HUES64 (cell line): ENCODE results near the gene SMCO1.
"Not testable (repeated sequence)": the region's sequence is repeated elsewhere in the genome, so short reads cannot be mapped to it uniquely, and the experiment has no call there.

Experiments used
- H3K27ac ChIP-seq: 2 replicates; pipeline ENCODE4 v1.7.0; 2013; ENCODE audit warnings: low read depth, low read length, inconsistent platforms
- H3K27me3 ChIP-seq: 2 replicates; pipeline ENCODE4 v1.6.1; 2013; ENCODE audit warnings: mild to moderate bottlenecking, low read length; ENCODE audit not compliant: insufficient read depth
- H3K36me3 ChIP-seq: 2 replicates; pipeline ENCODE4 v1.6.1; 2013; ENCODE audit warnings: mild to moderate bottlenecking, low read length; ENCODE audit not compliant: insufficient read depth
- H3K4me1 ChIP-seq: 2 replicates; pipeline ENCODE4 v1.6.1; 2013; ENCODE audit warnings: mild to moderate bottlenecking, low read length, moderate library complexity; ENCODE audit not compliant: insufficient read depth
- H3K4me3 ChIP-seq: 2 replicates; pipeline ENCODE4 v1.5.1; 2013; ENCODE audit warnings: mild to moderate bottlenecking, low read length, moderate library complexity
- H3K9ac ChIP-seq: 2 replicates; pipeline ENCODE4 v1.6.1; 2013; ENCODE audit warnings: mild to moderate bottlenecking, low read depth, low read length
- H3K9me3 ChIP-seq: 2 replicates; pipeline ENCODE4 v1.6.1; 2013; ENCODE audit warnings: low read depth, low read length; ENCODE audit not compliant: insufficient read depth
- WGBS: fragments of 150-250, 120-280 bp; methylation state at CpG from one replicate; pipeline ENCODE4 v1.1.7; 2013; ENCODE audit warnings: missing lambda C conversion rate; 5-methylcytosine and 5-hydroxymethylcytosine counted together

Gene SMCO1

DNA sequence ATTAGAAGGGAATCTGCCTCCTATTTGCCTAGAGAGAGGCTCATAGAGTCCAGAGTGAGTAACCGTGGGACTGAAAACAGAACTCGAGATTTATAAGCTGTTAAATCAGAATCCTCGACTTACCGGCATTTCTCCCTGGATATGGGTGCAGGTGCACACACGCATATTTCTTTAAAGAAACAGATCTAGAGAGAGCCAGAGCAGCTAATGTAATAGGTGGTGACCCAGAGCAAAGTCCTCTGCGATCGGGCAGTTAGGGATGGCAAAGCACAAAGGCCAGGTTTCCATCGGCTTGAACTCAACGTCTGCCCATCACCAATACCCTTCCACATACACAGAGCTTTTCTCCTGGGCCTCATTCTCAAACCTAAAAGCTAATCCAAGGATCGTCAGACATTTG is 25.4 kb downstream of the SMCO1 start:
- Histone ChIP-seq H3K36me3 (peaks cover 35% of the 10 kb centered on the region), H3K9me3 (no peaks in the 10 kb centered on the region), H3K27ac (no peak overlapping the region), H3K4me3 (no peak overlapping the region), H3K27me3 (no peaks in the 10 kb centered on the region), H3K9ac (no peak overlapping the region), H3K4me1 (no peaks in the 10 kb centered on the region)
- 96% methylated on average over 10 of the region's 10 CpGs for WGBS

GRCh38 chr3:196486263-196486662 is 28.9 kb downstream of the SMCO1 start:
- H3K4me1 ChIP-seq: no peaks in the 10 kb centered on the region
- no peaks in the 10 kb centered on the region for H3K9me3 ChIP-seq
- no peak overlapping the region for H3K27ac ChIP-seq
- no peaks in the 10 kb centered on the region for H3K27me3 ChIP-seq
- H3K4me3 ChIP-seq: no peak overlapping the region
- peaks cover 65% of the 10 kb centered on the region for H3K36me3 ChIP-seq
- H3K9ac ChIP-seq: no peak overlapping the region
- 96% methylated on average over 8 of the region's 8 CpGs for WGBS

GRCh38 chr3:196477678-196478077 is 37.5 kb downstream of the SMCO1 start:
- H3K27me3 ChIP-seq: no peaks in the 10 kb centered on the region
- no peak overlapping the region for H3K9ac ChIP-seq
- H3K4me3 ChIP-seq: no peak overlapping the region
- WGBS: 96% methylated on average over 1 of the region's 4 CpGs
- H3K9me3 ChIP-seq: no peaks in the 10 kb centered on the region
- H3K27ac ChIP-seq: no peak overlapping the region
- no peaks in the 10 kb centered on the region for H3K4me1 ChIP-seq
- peaks cover 77% of the 10 kb centered on the region for H3K36me3 ChIP-seq

DNA sequence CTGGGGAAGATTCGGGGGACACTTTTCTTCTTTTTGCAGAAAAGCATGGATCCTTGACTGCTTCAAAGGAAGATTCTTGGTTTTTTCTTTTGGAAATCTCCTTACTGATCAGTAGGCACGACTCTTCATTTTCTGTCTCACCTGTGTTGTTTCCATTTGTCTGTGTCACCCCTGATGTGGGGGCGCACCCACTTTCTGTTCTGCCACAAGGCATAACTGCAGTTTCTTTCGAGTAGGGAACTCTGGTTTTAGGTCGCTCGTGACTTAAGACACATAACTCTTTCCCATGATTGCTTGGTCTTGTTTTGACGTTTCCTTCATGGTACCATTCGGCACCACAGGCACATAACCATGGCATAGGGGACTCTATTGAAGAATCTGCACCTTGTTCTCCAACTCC is 42.9 kb downstream of the SMCO1 start:
- 95% methylated on average over 8 of the region's 8 CpGs for WGBS
- H3K4me1 ChIP-seq: no peaks in the 10 kb centered on the region
- H3K4me3 ChIP-seq: no peak overlapping the region
- no peak overlapping the region for H3K27ac ChIP-seq
- no peaks in the 10 kb centered on the region for H3K9me3 ChIP-seq
- H3K27me3 ChIP-seq: no peaks in the 10 kb centered on the region
- H3K9ac ChIP-seq: no peak overlapping the region
- peaks cover 70% of the 10 kb centered on the region for H3K36me3 ChIP-seq

DNA sequence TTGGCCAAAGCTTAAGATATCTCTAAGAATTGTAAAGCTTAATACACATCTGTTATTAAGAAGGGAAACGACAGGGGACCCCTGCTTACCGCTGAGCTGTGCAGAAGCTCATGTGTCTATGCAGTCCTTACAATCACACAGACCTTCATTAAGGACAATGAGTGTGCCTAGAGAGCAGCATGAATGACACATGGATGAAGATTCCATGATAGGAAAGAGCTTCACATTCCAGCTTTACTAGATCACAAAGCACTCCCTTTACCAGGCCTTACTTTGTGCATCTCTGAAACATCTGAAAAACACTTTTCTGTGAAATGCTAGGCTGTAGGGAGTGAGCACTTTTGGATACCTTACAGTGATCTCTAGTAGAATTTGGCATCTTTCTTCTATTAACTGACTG is 43.6 kb downstream of the SMCO1 start:
- Histone ChIP-seq H3K27ac (no peak overlapping the region), H3K36me3 (peaks cover 65% of the 10 kb centered on the region), H3K9me3 (no peaks in the 10 kb centered on the region), H3K9ac (no peak overlapping the region), H3K4me3 (no peak overlapping the region), H3K27me3 (no peaks in the 10 kb centered on the region), H3K4me1 (no peaks in the 10 kb centered on the region)
- WGBS: 85% methylated on average over 2 of the region's 2 CpGs

DNA sequence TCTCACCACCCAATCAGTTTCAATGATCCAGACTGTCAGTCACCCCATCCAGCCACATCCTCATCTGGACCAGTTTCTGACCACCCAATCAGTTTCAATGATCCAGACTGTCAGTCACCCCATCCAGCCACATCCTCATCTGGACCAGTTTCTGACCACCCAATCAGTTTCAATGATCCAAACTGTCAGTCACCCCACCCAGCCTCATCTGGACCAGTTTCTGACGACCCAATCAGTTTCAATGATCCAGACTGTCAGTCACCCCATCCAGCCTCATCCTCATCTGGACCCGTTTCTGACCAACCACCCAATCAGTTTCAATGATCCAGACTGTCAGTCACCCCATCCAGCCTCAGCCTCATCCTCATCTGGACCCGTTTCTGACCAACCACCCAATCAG is 45.0 kb downstream of the SMCO1 start:
- 90% methylated on average over 3 of the region's 3 CpGs for WGBS

GRCh38 chr3:196463804-196464203 is 51.3 kb downstream of the SMCO1 start:
- Histone ChIP-seq H3K27me3 (no peaks in the 10 kb centered on the region), H3K9ac (no peak overlapping the region), H3K27ac (no peak overlapping the region), H3K9me3 (no peaks in the 10 kb centered on the region), H3K4me1 (no peaks in the 10 kb centered on the region), H3K4me3 (no peak overlapping the region), H3K36me3 (peaks cover 9% of the 10 kb centered on the region)
- 95% methylated on average over 3 of the region's 3 CpGs for WGBS

More for the DNA sequence above, 45.0 kb downstream of the SMCO1 start:
- H3K36me3 ChIP-seq: peaks cover 60% of the 10 kb centered on the region
- H3K27me3 ChIP-seq, H3K9me3 ChIP-seq, H3K4me3 ChIP-seq, H3K4me1 ChIP-seq, H3K27ac ChIP-seq, H3K9ac ChIP-seq: not testable (repeated sequence)

DNA sequence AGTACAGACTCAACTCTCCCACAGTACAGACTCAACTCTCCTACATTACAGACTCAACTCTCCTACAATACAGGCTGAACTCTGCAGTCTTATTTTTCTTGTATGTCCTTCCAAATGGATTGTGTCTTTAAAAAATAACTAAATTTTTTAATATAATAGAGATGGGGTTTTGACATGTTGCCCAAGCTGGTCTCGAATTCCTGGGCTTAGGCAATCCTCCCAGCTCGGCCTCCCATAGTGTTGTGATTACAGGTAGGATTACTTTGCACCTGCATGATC is 51.7 kb downstream of the SMCO1 start:
- H3K36me3 ChIP-seq: peaks cover 5% of the 10 kb centered on the region
- no peak overlapping the region for H3K9ac ChIP-seq
- no peaks in the 10 kb centered on the region for H3K9me3 ChIP-seq
- no peaks in the 10 kb centered on the region for H3K4me1 ChIP-seq
- H3K4me3 ChIP-seq: no peak overlapping the region
- 78% methylated on average over 2 of the region's 2 CpGs for whole genome bisulfite sequencing
- H3K27me3 ChIP-seq: no peaks in the 10 kb centered on the region
- no peak overlapping the region for H3K27ac ChIP-seq

- H3K9ac ChIP-seq, H3K27me3 ChIP-seq, H3K4me1 ChIP-seq, H3K36me3 ChIP-seq, H3K4me3 ChIP-seq, H3K27ac ChIP-seq, H3K9me3 ChIP-seq: not testable (repeated sequence)
- WGBS: 95% methylated on average over 1 of the region's 1 CpG
Measured at GRCh38 chr3:196462680-196463477, 52.3 kb downstream of the SMCO1 start.

DNA sequence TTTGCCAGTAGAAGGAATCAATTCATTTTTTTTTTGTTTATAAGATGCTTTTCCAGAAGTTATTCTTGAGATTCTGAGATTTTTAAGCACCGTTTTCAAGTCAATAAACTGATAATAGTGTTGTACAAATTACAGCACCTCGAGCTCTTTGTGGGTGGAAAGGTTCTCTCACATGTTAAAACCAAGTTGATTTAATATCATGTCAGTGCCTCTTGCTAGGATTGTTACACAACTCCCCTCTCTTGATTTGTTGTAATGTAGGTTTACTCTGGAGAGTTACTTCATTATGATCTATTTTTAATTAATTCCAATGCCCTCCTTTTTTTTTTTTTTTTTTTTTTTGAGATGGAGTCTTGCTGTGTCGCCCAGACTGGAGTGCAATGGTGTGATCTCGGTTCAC is 57.1 kb downstream of the SMCO1 start:
- 94% methylated on average over 4 of the region's 4 CpGs for WGBS
- no peaks in the 10 kb centered on the region for H3K36me3 ChIP-seq
- no peak overlapping the region for H3K9ac ChIP-seq
- H3K4me3 ChIP-seq: no peak overlapping the region
- H3K27me3 ChIP-seq: no peaks in the 10 kb centered on the region
- H3K4me1 ChIP-seq: no peaks in the 10 kb centered on the region
- no peak overlapping the region for H3K27ac ChIP-seq
- H3K9me3 ChIP-seq: no peaks in the 10 kb centered on the region

DNA sequence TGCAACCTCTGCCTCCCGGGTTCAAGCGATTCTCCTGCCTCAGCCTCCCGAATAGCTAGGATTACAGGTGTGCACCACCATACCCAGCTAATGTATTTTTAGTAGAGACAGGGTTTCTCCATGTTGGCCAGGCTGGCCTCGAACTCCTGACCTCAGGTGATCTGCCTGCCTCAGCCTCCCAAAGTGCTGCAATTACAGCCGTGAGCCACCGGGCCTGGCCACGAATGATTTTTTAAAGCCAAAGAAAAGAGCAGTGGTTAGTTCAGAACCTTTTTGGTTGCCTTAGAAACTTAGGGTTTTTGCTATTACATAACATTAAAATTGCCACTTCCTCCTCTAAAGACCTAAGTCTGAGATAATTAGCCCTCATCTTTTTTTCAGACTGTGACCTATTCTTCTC is 57.7 kb downstream of the SMCO1 start:
- H3K4me1 ChIP-seq, H3K9me3 ChIP-seq, H3K36me3 ChIP-seq, H3K27ac ChIP-seq, H3K27me3 ChIP-seq, H3K9ac ChIP-seq, H3K4me3 ChIP-seq: not testable (repeated sequence)
- WGBS: 89% methylated on average over 7 of the region's 7 CpGs
